ENCODE measurements around the gene PARVA. TPM values are rescaled to one million over a fixed set of nuclear protein-coding genes. Genes with fewer than 3 reads are reported as not detected.

PARVA gene
- total RNA-seq, 1 donor from 2014 or later: 106 TPM

DNA sequence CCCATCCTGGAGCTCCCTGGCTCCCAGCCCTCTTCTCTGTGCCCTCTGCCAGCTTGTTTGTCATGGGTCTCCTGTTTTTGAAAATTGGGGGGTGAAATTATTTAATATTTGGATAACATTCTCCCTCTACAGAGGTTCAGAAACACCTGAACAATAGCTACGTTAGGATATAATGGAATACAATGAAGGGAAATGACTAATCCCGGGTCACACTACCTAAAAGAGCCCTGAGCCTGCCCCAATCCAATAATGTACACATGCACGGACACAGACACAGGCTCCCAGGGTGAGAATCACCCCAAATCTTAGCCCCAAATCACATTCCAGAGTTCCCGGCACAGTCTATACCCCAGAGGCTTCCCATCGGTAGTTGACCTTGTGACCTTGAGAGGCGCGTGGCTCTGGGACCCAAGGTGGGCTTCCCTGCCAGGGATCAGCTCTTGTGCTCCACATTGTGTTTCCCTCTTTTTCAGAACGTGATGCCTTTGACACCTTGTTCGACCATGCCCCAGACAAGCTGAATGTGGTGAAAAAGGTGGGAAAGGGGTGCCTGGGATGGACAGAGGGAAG is 135.5 kb downstream of the PARVA start:
- Histone ChIP-seq H3K27me3 (ENCODE audit: insufficient read depth, low read length) (no peaks in the 10 kb centered on the region), H3K9ac (ENCODE audit: low read length) (no peak overlapping the region), H3K4me3 (ENCODE audit: insufficient read depth, low read depth, low read length) (no peak overlapping the region), H4K20me1 (ENCODE audit: insufficient read depth, low read length) (no peaks in the 10 kb centered on the region), H3K27ac (ENCODE audit: low read depth, low read length) (no peak overlapping the region), H3K79me2 (ENCODE audit: insufficient read depth, low read length) (no peaks in the 10 kb centered on the region), H2AFZ (ENCODE audit: low read depth, low read length) (no peak overlapping the region), H3K4me2 (ENCODE audit: low read length) (no peak overlapping the region), H3K9me3 (ENCODE audit: insufficient read depth, low read depth, low read length) (no peaks in the 10 kb centered on the region), H3K4me1 (ENCODE audit: insufficient read depth, low read length) (peaks cover 2% of the 10 kb centered on the region), H3K36me3 (ENCODE audit: insufficient read depth, low read length) (peaks cover 10% of the 10 kb centered on the region)
- TF ChIP-seq, protein P1, sequence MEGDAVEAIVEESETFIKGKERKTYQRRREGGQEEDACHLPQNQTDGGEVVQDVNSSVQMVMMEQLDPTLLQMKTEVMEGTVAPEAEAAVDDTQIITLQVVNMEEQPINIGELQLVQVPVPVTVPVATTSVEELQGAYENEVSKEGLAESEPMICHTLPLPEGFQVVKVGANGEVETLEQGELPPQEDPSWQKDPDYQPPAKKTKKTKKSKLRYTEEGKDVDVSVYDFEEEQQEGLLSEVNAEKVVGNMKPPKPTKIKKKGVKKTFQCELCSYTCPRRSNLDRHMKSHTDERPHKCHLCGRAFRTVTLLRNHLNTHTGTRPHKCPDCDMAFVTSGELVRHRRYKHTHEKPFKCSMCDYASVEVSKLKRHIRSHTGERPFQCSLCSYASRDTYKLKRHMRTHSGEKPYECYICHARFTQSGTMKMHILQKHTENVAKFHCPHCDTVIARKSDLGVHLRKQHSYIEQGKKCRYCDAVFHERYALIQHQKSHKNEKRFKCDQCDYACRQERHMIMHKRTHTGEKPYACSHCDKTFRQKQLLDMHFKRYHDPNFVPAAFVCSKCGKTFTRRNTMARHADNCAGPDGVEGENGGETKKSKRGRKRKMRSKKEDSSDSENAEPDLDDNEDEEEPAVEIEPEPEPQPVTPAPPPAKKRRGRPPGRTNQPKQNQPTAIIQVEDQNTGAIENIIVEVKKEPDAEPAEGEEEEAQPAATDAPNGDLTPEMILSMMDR (IDR thresholded peaks at IDR 0.05; ENCODE audit: insufficient read depth, low read depth, low read length): no peak
- TF ChIP-seq EZH2 (IDR thresholded peaks at IDR 0.05; ENCODE audit: insufficient read depth, low read length): no peak
- no peak overlapping the region for H3K4me3 Mint-ChIP-seq (ENCODE audit: unreplicated experiment)
- no peaks in the 10 kb centered on the region for H3K27me3 Mint-ChIP-seq (ENCODE audit: low read depth, unreplicated experiment)
- H3K4me1 Mint-ChIP-seq (ENCODE audit: low read depth, unreplicated experiment): peaks cover 4% of the 10 kb centered on the region
- FAIRE-seq (no peak), DNase-seq (ENCODE audit: low read depth) (no peak)
- H3K27ac Mint-ChIP-seq (ENCODE audit: unreplicated experiment): no peak overlapping the region
- no peaks in the 10 kb centered on the region for H3K9me3 Mint-ChIP-seq (ENCODE audit: unreplicated experiment)
- peaks cover 23% of the 10 kb centered on the region for H3K36me3 Mint-ChIP-seq (ENCODE audit: low read depth, unreplicated experiment)

DNA sequence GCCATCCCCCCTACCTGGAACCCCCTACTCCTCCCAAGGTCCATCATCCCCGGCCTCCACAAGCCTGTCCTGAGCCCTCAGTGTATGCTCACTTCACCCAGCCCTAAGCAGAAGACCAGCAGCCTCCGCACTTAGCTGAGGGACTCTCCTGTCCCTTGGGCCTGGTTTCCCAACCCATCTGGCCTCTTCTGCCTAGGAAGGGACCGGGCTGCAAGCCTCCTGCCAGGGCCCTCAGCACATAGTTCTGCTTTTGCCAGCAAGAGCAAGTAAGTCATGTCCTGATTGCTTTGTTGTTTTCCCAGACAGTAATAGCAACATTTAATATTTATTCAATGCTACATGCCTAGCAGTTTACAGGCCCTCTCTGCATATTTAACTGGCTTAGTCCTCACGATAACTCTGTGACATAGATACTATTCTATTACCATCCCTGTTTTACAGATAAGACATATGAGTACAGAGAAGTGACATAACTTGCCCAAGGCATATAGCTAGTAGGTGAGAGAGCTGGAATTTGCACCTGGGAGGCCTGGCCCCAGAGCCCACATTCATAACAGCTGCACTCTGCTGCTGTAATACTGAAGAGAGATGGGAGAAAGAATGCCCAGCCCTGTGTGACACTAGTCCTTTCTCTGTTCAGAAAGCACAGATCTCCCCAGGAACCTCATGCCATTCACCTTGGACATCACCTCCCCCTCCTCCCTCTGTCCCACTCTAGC is 139.2 kb downstream of the PARVA start:
- no peak overlapping the region for H3K4me2 ChIP-seq (ENCODE audit: low read length)
- DNase-seq (ENCODE audit: low read depth) (no peak), FAIRE-seq (no peak)
- H3K27me3 ChIP-seq (ENCODE audit: insufficient read depth, low read length): no peaks in the 10 kb centered on the region
- no peak for TF ChIP-seq EZH2 (IDR thresholded peaks at IDR 0.05; ENCODE audit: insufficient read depth, low read length)
- TF ChIP-seq, protein P1 (IDR thresholded peaks at IDR 0.05; ENCODE audit: insufficient read depth, low read depth, low read length): no peak
- H4K20me1 ChIP-seq (ENCODE audit: insufficient read depth, low read length): peaks cover 7% of the 10 kb centered on the region
- Mint-ChIP-seq H3K4me3 (ENCODE audit: unreplicated experiment) (no peak overlapping the region), H3K36me3 (ENCODE audit: low read depth, unreplicated experiment) (peaks cover 32% of the 10 kb centered on the region), H3K27ac (ENCODE audit: unreplicated experiment) (no peak overlapping the region), H3K9me3 (ENCODE audit: unreplicated experiment) (no peaks in the 10 kb centered on the region), H3K4me1 (ENCODE audit: low read depth, unreplicated experiment) (peaks cover 4% of the 10 kb centered on the region), H3K27me3 (ENCODE audit: low read depth, unreplicated experiment) (no peaks in the 10 kb centered on the region)
- H2AFZ ChIP-seq (ENCODE audit: low read depth, low read length): no peak overlapping the region
- no peak overlapping the region for H3K27ac ChIP-seq (ENCODE audit: low read depth, low read length)
- H3K4me1 ChIP-seq (ENCODE audit: insufficient read depth, low read length): no peaks in the 10 kb centered on the region
- H3K36me3 ChIP-seq (ENCODE audit: insufficient read depth, low read length): peaks cover 8% of the 10 kb centered on the region
- no peak overlapping the region for H3K9ac ChIP-seq (ENCODE audit: low read length)
- H3K79me2 ChIP-seq (ENCODE audit: insufficient read depth, low read length): no peaks in the 10 kb centered on the region
- H3K4me3 ChIP-seq (ENCODE audit: insufficient read depth, low read depth, low read length): no peak overlapping the region
- H3K9me3 ChIP-seq (ENCODE audit: insufficient read depth, low read depth, low read length): no peaks in the 10 kb centered on the region

DNA sequence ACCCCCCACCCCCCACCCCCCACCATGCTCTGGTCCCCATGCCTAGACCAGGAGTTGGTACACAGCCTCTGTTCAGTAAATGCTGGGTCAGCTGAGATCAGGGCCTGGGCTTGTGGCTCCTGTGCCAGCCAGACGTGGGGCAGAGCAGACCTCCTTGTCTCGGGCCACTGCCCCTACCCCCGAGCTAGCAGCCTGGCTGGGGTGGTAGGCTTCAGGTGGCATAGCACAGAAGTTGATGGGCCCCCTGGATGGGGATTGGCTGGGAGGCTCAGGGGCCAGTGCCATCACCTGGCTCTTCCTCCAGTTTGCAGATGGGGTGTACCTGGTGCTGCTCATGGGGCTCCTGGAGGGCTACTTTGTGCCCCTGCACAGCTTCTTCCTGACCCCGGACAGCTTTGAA is 139.9 kb downstream of the PARVA start:
- H3K36me3 ChIP-seq (ENCODE audit: insufficient read depth, low read length): peaks cover 8% of the 10 kb centered on the region
- no peak for FAIRE-seq
- H3K79me2 ChIP-seq (ENCODE audit: insufficient read depth, low read length): no peaks in the 10 kb centered on the region

More for the DNA sequence above, 139.9 kb downstream of the PARVA start:
- H3K27me3 Mint-ChIP-seq (ENCODE audit: low read depth, unreplicated experiment): no peaks in the 10 kb centered on the region
- no peak overlapping the region for H3K9ac ChIP-seq (ENCODE audit: low read length)
- no peak overlapping the region for H3K4me2 ChIP-seq (ENCODE audit: low read length)
- H3K9me3 ChIP-seq (ENCODE audit: insufficient read depth, low read depth, low read length): no peaks in the 10 kb centered on the region
- TF ChIP-seq, protein P1 (IDR thresholded peaks at IDR 0.05; ENCODE audit: insufficient read depth, low read depth, low read length): no peak
- no peak for TF ChIP-seq EZH2 (IDR thresholded peaks at IDR 0.05; ENCODE audit: insufficient read depth, low read length)
- H3K4me3 ChIP-seq (ENCODE audit: insufficient read depth, low read depth, low read length): no peak overlapping the region
- no peak overlapping the region for H3K27ac Mint-ChIP-seq (ENCODE audit: unreplicated experiment)
- no peak for DNase-seq (ENCODE audit: low read depth)
- H3K4me3 Mint-ChIP-seq (ENCODE audit: unreplicated experiment): no peak overlapping the region
- H4K20me1 ChIP-seq (ENCODE audit: insufficient read depth, low read length): peaks cover 7% of the 10 kb centered on the region
- H3K27ac ChIP-seq (ENCODE audit: low read depth, low read length): no peak overlapping the region
- peaks cover 31% of the 10 kb centered on the region for H3K36me3 Mint-ChIP-seq (ENCODE audit: low read depth, unreplicated experiment)
- no peak overlapping the region for H2AFZ ChIP-seq (ENCODE audit: low read depth, low read length)
- H3K4me1 Mint-ChIP-seq (ENCODE audit: low read depth, unreplicated experiment): peaks cover 4% of the 10 kb centered on the region
- H3K27me3 ChIP-seq (ENCODE audit: insufficient read depth, low read length): no peaks in the 10 kb centered on the region
- H3K4me1 ChIP-seq (ENCODE audit: insufficient read depth, low read length): no peaks in the 10 kb centered on the region
- H3K9me3 Mint-ChIP-seq (ENCODE audit: unreplicated experiment): no peaks in the 10 kb centered on the region

All from astrocyte (in vitro differentiated cells and primary cell).